Stimulated activated CD4-positive, alpha-beta T cell treated with anti-CD3 and anti-CD28 coated beads, Interleukin-15, amount 100 ng/mL, for 1 hour (primary cell): ENCODE measurements around the gene SLC9A9.

Source experiments
- DNase-seq, 2 donors: peaks; one replicate each; pipeline ENCODE4 v3.0.0-alpha.2; 2020; ENCODE audit warnings: low read depth in 1 of 2, low spot score in 1 of 2

The SLC9A9 gene

DNA sequence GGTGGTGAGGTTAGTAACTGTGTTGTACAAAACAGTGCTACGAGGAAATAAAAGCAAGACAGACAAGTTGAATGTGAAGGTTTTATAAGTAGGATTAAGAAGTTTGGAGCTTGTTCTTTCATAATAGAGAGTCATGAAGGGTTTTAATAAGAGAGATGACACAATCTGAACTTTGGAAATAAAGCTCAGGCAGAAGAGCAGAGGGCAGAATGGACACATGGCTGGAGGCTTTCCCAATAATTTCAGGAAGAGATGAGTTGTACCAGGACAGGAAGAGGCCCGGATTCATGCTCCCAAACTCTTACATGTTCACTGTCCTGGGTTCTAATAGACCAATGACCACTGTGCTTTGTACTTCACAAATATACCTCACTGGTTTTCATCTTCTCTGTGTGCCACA lies 194.8 kb downstream of the SLC9A9 start:
- DNase-seq, result no peak

DNA sequence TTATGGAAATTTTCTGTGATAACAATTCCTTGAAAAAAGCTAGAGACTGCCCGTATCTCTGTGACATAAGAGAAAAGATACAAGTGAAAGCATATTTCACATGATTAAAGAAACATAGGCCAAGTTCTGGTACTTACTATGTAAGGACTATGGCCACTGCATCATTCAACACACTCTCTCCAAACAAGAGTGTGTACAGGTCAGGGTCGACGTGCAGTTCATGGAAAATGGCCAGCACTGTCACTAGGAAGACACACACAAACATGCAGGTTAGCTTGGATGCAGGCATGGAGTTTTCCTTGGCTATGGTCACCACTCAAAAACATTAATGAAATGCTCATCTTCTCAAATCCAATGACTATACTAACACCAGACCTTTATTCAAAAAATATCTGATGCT lies 196.2 kb downstream of the SLC9A9 start:
- no peak for DNase-seq

DNA sequence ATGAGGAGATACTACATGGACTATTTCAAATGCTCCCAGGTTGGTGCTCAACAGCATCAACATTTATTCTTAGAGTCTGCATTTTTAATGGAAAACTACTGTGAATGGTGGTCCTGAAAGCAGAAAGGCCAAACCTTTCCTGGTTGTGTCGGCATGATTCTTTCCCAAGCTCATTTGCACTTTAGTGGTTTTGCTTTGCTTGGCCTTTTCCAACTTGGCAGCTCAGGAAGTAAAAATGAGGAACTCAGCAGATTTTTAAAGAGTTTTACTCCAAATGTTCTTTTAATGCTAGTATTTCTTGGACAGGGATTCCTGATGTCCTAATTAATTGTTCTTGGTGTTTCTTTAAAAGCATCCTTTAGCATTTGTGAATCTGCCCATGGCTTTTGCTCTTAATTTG lies 197.4 kb downstream of the SLC9A9 start:
- no peak for DNase-seq

DNA sequence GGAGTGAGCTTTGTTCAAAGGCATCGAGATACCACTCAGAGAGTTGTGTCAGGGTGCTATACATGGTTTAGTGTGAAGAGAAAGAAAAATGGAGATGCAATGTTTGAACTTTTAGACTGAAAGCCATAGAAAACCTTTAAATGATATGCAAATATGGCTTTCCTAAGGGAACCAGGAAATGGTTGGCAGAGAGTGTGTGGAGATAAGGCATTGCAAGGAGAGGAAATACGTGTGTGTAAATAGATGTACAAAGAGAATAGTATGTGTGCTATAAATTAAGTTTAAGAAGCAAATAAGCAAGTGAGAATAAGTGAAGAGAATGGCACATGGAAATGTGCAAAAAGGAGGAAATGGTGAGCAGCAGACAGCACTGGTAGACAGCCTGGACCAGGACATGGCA lies 198.1 kb downstream of the SLC9A9 start:
- no peak for DNase-seq

DNA sequence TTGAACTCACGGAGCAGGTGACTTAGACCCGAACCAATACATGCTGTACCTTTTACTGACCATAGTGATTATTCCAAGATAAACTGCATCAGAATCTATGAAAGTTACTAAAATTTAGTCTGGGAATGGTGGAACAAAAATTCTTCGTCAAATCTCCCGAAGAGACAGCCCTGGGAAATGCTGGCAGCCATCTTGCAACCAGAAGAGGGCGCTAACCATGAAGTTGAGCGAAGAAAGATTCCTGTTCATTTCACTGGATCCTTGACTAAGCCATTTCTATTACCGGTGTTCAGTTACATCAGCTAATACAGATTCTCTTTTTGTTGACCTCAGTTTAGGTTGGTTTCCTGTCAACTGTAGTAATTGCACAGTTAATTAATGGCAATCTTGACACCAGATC lies 199.6 kb downstream of the SLC9A9 start:
- no peak for DNase-seq

DNA sequence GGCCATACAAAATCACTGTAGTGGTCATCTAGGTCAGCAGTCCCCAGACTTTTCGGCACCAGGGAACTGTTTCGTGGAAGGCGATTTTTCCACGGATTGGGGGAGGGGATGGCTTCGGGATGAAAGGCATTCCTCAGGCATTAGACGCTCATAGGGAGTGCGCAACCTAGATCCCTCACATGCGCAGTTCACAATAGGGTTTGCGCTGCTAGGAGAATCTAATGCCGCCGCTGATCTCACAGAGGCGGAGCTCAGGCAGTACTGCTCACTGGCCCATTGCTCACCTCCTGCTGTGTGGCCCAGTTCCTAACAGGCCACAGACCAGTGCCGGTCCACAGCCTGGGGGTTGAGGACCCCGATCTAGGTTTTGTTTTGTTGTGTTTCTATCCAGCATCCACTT lies 200.1 kb downstream of the SLC9A9 start:
- DNase-seq, result no peak

DNA sequence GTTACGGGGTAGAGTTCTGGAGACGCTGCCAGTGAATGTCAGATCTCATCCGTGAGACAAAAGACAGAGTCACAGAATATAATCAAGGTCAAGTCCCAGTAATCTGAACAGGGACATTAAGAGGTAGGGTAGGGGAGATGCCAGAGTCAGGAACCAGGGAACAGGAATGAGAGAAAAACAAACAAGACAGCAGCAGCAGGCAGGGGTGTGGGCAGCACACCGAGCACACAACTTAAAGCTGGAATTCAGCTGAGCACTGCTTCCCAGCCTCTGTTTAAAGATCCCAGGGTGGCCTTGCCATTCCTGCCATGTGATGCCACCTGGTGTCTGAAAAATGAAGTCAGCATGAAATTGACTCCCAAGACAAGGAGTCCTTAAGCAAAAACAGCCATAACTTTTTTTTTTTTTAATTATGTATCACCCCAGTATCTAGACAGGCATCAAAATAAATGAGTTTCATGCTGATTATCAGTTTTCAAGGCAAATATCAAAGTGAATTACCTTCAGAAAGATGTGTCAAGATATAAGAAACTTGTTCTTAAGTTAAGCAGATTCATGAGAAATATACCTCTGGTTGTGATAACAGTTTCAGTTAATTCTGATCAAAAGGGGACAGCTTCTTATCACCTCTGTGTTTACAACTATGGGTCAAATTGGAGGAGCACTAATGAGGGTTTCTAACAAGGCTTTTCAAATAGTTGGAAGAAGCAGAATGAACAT lies 203.7 kb downstream of the SLC9A9 start:
- no peak for DNase-seq

DNA sequence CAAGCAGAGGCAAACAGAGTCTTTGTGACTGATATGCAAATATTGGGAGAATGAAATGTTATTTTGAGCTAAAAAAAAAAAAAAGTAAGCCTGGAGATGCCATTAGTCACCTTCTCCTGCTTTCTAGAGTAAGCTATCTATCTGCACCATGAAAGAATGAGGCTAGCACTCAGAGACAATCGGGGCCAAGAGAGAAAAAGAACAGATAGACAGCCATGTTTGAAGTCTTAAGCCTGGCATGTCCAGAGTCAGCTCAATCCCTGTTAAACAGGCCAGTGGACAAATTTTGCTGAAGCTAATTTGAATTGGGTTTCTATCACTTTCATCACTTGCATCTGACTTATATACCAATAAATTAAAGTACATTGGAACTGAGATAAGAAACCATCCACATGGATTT lies 204.4 kb downstream of the SLC9A9 start:
- no peak for DNase-seq

DNA sequence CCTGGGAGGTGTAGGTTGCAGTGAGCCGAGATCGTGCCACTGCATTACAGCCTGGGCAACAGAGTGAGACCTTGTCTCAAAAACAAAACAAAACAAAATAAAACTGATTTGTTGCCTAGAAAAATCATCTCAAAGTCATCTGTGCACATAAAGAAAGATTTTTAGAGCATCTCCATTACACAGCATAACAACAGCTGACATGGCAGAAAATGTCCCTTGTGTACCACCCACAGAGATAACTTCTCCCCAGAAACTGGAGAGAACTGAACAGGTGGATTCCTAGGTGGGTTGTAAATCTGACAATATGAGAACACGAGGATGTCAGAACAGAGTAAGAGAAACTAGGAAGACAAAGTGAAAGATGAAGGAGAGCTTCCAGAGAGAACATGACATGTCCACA lies 207.5 kb downstream of the SLC9A9 start:
- no peak for DNase-seq

DNA sequence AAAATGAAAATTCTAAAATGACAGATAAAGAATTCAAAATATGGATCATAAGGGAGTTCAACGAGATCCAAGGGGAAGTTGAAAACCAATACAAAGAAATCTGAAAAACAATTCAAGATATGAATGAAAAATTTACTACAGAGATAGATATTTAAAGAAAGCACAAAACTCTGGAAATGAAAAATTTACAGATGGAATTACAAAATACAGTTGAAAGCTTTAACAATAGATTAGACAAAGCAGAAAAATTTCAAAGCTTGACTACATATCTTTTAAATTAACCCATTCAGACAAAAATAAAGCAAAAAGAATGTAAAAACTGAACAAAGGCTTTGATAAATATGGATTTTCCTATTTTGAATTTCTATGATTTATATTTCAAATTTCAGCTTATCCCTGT lies 211.1 kb downstream of the SLC9A9 start:
- DNase-seq, result no peak

DNA sequence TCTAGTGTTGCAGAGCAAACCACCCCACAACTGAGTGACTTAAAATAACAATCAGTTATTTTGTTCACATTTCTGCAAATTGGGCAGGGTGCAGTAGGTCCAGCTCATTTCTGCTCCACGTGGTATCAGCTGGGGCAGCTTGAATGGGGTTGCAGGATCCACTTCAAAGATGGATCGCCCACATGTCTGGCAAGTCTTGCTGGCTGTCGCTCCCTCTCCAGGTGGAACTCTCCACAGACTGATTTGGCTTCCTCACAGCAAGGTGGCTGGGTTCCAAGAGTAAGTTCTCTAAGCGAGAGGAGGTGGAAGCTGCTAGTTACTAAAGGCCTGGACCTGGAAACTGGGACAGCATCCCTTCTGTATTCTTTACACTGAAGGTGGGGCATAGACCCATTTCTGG lies 213.3 kb downstream of the SLC9A9 start:
- no peak for DNase-seq

DNA sequence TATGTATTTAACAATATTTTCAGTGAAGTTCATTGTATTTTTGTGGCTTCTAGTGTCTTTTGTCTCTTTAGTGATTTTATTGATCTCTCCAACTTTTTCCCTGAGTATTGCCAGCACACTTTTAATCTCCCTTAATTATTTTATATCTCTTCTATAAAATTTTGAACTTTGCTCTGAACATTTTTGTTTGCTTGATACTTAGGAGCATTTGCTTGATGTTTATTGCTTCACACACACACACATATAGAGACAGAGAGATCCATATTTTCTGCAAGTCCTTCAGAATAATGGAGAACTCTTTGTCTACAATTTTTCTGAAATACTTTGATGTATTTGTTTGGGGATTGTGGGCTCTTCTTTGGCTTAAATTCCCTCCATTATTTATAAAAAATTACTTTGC lies 213.8 kb downstream of the SLC9A9 start:
- no peak for DNase-seq

DNA sequence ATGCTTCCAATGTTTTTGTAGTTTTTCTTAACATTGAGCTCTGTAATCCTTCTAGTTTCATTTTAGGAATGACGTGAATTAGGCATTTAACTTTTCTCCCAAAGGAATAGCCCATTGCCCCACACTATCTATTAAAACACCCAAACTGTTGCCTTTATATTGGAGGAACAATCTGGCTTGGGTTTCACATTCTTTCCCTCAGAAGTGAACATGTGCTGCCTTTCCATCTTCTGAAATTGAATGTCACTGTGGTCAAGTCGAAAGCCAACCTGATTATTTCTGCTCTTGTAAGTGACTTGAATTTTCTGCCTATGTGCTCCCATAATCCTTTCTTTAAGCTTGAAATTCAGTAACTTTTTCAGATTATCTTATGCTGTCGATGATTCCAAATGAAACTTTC lies 214.5 kb downstream of the SLC9A9 start:
- no peak for DNase-seq

DNA sequence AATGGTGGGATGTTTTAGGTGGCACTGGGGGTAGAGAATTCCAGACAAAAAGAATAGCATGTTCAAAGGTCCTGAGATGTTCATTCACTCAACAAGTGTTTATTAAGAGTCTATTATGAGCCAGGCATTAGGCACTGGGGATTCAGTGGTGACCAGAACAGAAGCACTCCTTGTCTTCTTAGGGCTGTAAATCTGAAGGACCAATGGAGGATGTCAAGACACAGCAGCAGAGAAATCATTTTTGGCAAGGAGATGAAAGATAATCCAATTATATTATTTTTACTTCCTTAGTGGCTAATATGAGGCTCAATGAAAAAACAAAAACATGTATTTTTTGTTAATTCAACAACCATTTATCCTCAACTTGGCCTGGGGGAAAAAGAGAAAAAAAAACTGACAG lies 218.5 kb downstream of the SLC9A9 start:
- no peak for DNase-seq

DNA sequence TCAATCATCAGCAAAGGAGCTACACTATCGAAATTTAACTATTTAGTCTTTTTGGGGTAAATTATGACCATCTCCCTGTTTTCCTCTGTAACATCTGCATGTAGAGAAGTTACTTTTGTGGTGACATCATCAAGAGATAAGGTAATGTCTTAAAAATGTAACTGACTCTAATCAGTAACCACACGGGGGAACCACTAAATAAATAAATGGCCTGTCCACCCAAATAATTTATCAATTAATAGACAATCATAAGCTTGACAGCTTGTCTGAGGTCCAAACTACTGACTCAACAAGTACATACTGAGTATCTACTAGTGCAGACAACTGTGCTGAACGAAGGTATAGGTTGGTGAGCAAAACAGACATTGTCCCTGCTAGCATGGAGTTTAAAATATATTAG lies 219.3 kb downstream of the SLC9A9 start:
- DNase-seq, result no peak

DNA sequence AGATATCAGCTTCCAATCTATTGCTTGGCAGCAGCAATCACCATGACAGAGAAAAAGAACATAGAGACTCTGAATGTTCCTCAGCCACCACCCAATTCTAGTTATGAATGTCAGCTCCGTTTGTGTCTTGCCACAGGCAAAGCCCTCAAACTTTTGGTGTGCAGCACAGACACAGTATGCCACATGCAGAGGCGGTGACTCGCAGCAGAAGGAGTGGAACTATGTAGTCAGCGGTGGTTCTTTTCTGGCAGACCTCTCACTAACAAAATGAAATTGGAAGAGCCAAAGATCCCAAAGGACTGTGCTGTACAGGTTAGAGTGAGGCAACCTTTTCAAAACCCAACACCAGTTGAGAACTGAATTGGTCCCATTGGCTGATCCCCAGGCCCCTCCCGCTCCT lies 220.9 kb downstream of the SLC9A9 start:
- DNase-seq, result no peak

DNA sequence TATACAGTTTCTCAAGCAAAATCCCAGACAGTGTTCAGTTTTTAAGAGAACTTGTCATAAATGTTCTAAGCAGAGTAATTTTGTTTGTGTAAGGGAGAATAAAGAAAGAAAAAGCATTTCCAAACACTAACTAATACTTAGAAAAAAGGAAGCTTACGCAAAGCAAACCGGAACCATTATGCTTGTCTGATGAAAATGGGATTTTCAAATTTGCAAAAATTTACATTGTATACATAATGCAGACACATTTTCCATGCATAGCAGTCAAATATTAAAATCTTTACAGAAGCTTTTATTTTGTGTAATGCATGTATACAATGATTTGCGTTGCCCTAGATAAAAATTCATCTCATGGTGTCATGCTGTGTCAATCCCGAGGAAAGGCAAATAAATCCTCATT lies 229.0 kb downstream of the SLC9A9 start:
- no peak for DNase-seq

DNA sequence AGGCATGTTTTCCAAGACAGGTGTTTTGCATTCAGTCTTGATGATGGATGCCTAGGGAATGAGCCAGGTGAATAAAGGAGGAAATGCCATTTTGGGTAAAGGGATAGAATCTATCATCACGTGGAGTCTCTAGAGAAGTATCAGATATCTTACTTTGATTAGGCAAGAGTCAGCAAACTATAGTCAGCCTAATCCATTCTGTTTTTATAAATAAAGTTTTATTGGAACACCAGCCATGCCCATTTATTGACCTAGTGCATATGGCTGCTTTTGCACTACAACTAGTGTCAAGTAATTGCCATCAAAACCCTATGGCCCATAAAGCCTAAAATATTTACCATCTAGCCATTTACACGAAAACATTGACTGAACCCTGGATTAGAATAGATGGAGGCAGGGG lies 231.2 kb downstream of the SLC9A9 start:
- no peak for DNase-seq

DNA sequence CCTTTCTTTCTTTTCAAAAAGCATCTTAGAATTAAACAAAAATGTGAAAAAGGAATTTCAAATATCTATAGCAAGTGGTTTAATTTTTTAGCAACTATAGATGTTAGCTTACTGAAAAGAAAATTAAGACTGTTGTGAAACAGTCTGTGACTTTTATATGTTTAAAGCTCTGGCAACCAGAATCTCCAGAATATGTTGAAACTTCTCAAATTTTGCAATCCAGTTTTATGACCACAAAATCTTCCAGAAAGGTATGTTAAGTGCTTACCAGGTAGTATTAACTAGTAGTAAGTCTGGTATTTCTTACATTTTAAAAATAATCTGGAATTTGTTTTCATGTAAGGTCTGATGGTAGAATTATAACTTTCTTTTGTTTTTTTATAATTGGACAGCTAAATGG lies 235.0 kb downstream of the SLC9A9 start:
- DNase-seq, result no peak

DNA sequence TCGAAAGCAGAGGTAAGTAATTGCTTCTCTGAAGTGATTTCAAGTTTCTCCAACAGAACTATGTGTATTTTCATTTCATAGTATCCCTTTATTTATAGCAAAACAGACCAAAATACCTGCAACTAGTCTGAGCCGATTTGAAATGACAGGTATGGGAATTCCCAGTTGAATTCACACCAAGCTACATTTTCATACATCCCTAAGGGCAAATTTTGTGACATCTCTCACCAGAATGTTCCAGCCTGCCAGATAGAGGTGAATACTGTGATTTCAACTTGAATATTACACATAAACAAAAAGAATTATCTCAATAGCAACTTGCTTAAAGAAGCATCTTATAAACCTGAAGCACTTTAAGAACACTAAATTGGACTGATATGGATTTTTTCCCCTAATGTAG lies 235.7 kb downstream of the SLC9A9 start:
- no peak for DNase-seq

DNA sequence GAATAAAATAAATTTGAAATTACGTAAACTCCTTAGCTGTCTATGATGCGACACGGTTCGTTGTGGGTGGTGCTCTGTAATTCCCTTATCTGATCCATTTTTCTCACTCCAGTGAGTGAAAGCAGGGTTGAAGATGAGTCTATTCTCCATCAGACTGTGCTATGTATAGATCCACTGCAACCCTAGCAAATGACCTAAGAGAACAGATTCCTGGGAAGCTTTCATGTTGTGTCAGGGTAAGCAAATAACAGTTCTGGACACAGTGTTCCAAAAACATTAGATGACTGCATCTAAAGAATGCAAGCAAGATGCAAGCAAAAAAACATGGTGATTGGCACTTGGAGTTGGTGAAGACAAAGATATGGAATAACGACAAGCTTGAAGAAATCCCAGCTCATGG lies 239.3 kb downstream of the SLC9A9 start:
- no peak for DNase-seq

DNA sequence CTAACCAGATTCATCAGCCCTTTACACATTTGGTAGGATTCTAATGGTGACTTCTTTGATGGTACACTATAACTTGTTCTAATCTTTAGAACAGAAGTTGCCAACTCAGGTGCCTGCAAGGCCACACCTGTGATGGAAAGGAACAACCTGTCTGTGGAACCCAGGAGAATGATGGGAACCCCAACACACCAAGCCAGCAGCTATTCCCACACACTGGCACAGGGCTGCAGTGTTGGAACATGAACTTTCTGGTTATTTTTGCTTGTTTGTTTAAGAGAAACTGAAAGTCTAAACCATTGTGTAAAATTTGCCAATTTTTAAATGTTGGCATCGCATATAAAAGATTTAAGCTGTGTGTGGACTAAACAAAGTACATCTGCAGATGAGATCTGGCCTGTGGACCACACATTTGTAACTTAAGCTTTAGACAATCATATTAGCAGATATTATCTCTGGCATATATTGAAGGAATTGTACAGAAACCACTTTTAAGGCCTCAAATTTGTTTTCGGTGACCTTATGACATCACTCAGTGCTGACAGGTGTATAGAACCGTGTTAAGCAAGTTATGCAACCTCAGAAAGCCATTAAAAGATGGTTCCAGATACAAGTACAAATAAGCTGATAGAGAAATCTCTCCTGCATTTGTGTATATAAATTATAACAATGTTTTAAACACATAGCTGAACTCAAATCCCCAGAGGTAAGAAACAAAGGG lies 242.9 kb downstream of the SLC9A9 start:
- no peak for DNase-seq
